Astrocyte of the spinal cord (primary cell): ENCODE measurements around the gene PIGR.

ENCODE experiments used
- DNase-seq: peaks from one replicate; pipeline ENCODE4 v3.0.0; 2011; ENCODE audit warnings: low read depth, low spot score
- H3K4me3 ChIP-seq: 2 replicates; pipeline ENCODE4 v1.5.1; 2011; ENCODE audit warnings: low read depth, mild to moderate bottlenecking, low read length, moderate library complexity
- in situ Hi-C: cut with HindIII; loops from 2 replicates; pipeline ENCODE4 v1.10.0; 2017; ENCODE audit warnings: low sequenced_read_pairs
- TF ChIP-seq, protein P1 (sequence below): IDR thresholded peaks from 2 replicates; pipeline ENCODE4 v1.5.1; 2012; ENCODE audit warnings: low read depth, mild to moderate bottlenecking, low read length, inconsistent platforms

PIGR gene

DNA sequence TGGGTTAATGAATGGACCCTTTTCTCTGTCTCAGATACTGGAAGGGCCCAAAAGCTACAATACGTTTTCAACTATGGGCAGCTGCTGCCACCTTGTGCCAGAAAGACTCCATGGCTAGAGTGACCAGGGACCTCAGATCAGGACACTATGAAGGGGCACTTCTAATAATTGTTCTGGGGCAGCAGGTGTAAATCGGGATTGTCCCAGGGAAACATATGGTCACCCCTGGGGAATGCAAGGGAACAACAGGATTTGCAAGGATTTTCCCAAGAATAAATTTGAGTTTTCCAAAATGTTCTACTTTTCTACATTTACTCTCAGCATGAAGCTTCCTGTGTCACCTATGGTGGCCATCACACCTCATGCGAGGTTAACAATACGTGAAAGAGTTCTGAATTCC is 36.0 kb upstream of the PIGR start:
- TF ChIP-seq, protein P1, sequence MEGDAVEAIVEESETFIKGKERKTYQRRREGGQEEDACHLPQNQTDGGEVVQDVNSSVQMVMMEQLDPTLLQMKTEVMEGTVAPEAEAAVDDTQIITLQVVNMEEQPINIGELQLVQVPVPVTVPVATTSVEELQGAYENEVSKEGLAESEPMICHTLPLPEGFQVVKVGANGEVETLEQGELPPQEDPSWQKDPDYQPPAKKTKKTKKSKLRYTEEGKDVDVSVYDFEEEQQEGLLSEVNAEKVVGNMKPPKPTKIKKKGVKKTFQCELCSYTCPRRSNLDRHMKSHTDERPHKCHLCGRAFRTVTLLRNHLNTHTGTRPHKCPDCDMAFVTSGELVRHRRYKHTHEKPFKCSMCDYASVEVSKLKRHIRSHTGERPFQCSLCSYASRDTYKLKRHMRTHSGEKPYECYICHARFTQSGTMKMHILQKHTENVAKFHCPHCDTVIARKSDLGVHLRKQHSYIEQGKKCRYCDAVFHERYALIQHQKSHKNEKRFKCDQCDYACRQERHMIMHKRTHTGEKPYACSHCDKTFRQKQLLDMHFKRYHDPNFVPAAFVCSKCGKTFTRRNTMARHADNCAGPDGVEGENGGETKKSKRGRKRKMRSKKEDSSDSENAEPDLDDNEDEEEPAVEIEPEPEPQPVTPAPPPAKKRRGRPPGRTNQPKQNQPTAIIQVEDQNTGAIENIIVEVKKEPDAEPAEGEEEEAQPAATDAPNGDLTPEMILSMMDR, result peak; percentile 64
- no peak overlapping the region for H3K4me3 ChIP-seq
- peak; percentile 27 for DNase-seq
- in situ Hi-C loops, result no loop called here

DNA sequence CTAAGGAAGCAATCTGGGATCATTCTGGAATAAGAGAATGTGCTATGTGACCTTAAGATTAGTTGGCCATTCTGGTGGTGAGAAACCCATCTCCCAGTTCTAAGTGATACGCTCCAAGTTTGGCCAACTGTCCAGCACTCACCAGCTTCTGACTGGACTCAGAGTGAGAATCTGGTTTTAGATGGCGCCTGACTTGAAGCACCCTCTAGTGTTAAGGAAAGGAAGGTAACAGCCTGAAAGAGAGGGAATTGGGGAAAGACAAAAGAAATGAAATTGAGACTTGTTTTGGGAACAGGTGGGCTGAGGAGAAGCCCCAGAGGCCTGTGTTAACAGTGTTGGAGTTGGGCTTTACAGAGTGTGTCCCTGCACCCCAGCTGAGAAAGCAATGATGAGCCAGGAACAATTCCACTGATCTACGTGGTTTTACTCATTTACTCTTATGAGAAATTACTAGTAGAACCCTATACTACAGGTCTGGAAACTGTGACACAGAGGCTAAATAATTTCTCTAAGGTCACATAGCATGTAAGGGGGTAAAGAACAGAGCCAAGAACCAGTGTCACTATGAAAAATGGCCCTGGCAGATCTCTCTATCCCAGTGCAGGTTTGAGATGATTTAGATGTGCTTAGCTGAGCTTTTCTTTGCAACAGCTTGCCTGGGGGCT is 33.2 kb upstream of the PIGR start:
- TF ChIP-seq, protein P1, result peak; percentile 72
- H3K4me3 ChIP-seq, result no peak overlapping the region
- peak; percentile 15 for DNase-seq
- in situ Hi-C loops, result no loop called here

DNA sequence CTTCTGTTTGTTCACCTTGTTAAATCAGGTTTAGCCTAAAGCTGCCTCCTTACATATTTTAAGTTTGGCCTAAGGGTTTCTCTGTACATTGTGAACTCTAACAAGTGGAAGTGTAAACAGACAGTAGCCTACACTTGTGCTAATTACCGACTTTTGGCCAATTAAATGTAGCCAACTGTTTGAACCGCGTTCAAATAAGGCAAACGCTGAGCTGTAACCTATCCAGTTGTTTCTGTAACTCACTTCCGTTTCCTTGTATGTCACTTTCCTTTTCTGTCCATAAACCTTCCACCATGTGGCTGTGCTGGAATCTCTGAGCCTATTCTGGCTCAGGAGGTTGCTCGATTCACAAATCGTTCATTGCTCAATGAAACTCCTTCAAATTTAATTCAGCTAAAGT is 32.0 kb upstream of the PIGR start:
- TF ChIP-seq, protein P1, result no peak
- H3K4me3 ChIP-seq, result no peak overlapping the region
- no peak for DNase-seq
- in situ Hi-C loops, result no loop called here

DNA sequence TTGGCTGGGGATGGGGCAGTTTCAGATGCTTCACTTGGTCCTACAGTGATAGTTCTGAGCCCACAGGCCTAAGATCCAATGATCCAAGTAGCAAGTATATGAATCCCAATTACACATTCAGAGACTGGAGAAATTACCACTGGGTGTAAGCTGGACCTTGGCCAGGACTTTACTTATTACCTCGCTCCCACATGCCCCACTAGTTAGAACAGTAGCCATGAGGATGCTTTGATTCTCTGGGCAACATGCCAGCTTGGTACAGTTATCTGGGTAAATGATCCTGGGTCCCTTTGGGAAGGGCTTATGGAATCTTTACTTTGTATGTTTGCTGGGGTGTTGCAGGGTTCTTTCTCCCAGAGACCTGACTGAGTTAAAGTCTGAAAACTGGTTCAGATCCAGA is 29.0 kb upstream of the PIGR start:
- TF ChIP-seq, protein P1, result no peak
- H3K4me3 ChIP-seq, result no peak overlapping the region
- in situ Hi-C loops, result no loop called here
- DNase-seq, result no peak

DNA sequence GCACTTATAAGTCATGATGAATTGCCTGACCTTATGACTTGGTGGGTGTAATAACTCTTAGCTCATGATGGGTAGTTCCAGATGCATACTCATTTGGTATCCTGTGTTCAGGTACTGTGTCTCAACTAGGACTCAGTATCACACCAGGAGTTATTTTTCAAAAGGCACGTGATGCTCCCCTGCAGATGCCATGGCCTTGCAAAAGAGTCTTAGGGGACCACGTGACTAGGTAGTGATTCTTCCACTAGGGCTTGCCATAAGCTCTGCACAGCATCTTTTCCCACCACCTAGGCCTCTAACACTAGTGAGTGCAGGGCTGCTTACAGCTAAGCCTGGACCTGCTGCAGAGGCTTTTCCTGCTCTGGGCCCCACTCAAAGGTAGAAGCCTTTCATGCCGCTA is 27.9 kb upstream of the PIGR start:
- TF ChIP-seq, protein P1, result no peak
- in situ Hi-C loops, result no loop called here
- no peak overlapping the region for H3K4me3 ChIP-seq
- no peak for DNase-seq

DNA sequence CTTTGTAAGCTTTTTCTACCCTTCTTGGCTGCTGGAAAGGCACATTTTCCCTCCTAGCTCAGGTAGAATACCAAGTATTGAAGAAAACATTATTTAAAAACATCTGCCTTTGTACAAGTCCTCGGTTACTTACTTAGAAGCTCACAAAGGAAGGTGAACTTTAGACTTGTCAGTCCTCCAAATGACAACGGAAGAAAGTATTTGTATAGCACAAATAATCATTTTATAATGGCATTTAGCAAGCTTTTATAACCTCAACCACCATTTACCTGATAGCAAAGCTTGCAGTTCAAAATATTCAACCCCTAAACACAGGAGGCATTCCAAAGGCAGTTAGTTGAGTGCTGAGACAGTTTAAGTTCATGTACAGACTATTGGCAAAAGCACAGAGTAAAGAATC is 26.5 kb upstream of the PIGR start:
- TF ChIP-seq, protein P1, result no peak
- in situ Hi-C loops, result no loop called here
- no peak overlapping the region for H3K4me3 ChIP-seq
- no peak for DNase-seq
